ENCODE measurements around the gene COL25A1.

- TF ChIP-seq POLR2AphosphoS5 (IDR thresholded peaks at IDR 0.05; ENCODE audit: low read depth, low read length): no peak
- no peak for TF ChIP-seq TAF1 (IDR thresholded peaks at IDR 0.05; ENCODE audit: borderline replicate concordance, low read depth, low read length)
- no peak for TF ChIP-seq POLR2A (IDR thresholded peaks at IDR 0.05; ENCODE audit: low read depth, low read length)
Measured at GRCh38 chr4:109114501-109114900, 188.0 kb downstream of the COL25A1 start.

Data from GM12892 (cell line).